ENCODE measurements around the gene C1orf21.

The C1orf21 gene

GRCh38 chr1:184449916-184450315 is 63.1 kb downstream of the C1orf21 start:
- DNase-seq (ENCODE audit: low read depth): no peak

GRCh38 chr1:184455786-184456185 is 69.0 kb downstream of the C1orf21 start:
- no peak for DNase-seq (ENCODE audit: low read depth)

- no peak for DNase-seq (ENCODE audit: low read depth)
These were observed 69.4 kb downstream of the C1orf21 start for GRCh38 chr1:184456189-184456588.

- no peak for DNase-seq (ENCODE audit: low read depth)
These were observed 70.7 kb downstream of the C1orf21 start for GRCh38 chr1:184457500-184457899.

GRCh38 chr1:184461321-184461720 is 74.5 kb downstream of the C1orf21 start:
- DNase-seq (ENCODE audit: low read depth): no peak

GRCh38 chr1:184462155-184462554 is 75.3 kb downstream of the C1orf21 start:
- DNase-seq (ENCODE audit: low read depth): no peak

GRCh38 chr1:184462990-184463389 is 76.2 kb downstream of the C1orf21 start:
- DNase-seq (ENCODE audit: low read depth): no peak

- DNase-seq (ENCODE audit: low read depth): no peak
These were observed 76.9 kb downstream of the C1orf21 start for GRCh38 chr1:184463680-184464079.

- no peak for DNase-seq (ENCODE audit: low read depth)
These were observed 77.9 kb downstream of the C1orf21 start for GRCh38 chr1:184464757-184465156.

GRCh38 chr1:184465489-184466146 is 78.8 kb downstream of the C1orf21 start:
- no peak for DNase-seq (ENCODE audit: low read depth)

GRCh38 chr1:184467295-184467694 is 80.5 kb downstream of the C1orf21 start:
- DNase-seq (ENCODE audit: low read depth): no peak

GRCh38 chr1:184469396-184469795 is 82.6 kb downstream of the C1orf21 start:
- no peak for DNase-seq (ENCODE audit: low read depth)

GRCh38 chr1:184471686-184472085 is 84.9 kb downstream of the C1orf21 start:
- no peak for DNase-seq (ENCODE audit: low read depth)

- DNase-seq (ENCODE audit: low read depth): no peak
These were observed 85.3 kb downstream of the C1orf21 start for GRCh38 chr1:184472136-184472535.

GRCh38 chr1:184473176-184473966 is 86.5 kb downstream of the C1orf21 start:
- DNase-seq (ENCODE audit: low read depth): no peak

GRCh38 chr1:184476187-184476586 is 89.4 kb downstream of the C1orf21 start:
- no peak for DNase-seq (ENCODE audit: low read depth)

GRCh38 chr1:184479435-184480167 is 92.8 kb downstream of the C1orf21 start:
- no peak for DNase-seq (ENCODE audit: low read depth)

- no peak for DNase-seq (ENCODE audit: low read depth)
These were observed 93.9 kb downstream of the C1orf21 start for GRCh38 chr1:184480736-184481135.

- DNase-seq (ENCODE audit: low read depth): no peak
These were observed 95.3 kb downstream of the C1orf21 start for GRCh38 chr1:184482136-184482535.

GRCh38 chr1:184483101-184483683 is 96.4 kb downstream of the C1orf21 start:
- DNase-seq (ENCODE audit: low read depth): no peak

GRCh38 chr1:184485751-184486723 is 99.2 kb downstream of the C1orf21 start:
- DNase-seq (ENCODE audit: low read depth): no peak

Data from activated T-helper 9 cell treated with anti-CD3 and anti-CD28 coated beads, Interleukin-2, amount 50 U/mL, for 16 hours (primary cell).